IMR-90 (cell line): Measurements from ENCODE around the gene ZNF862. TPM values are rescaled to one million over a fixed set of nuclear protein-coding genes. Genes with fewer than 3 reads are reported as not detected.
A peak's percentile ranks its signal among the peaks of the same experiment; 100 is the strongest.

Source experiments
- ATAC-seq: fragments of 200-7000 bp; cut with Tn5 transposase; 2 replicates; pipeline ENCODE4 v1.9.1; 2020; ENCODE audit warnings: low read depth, mild to moderate bottlenecking, moderate library complexity
- Bru-seq: library from RNA; stranded (reverse); fragments of 400-500 nt; gene quantifications from one replicate; lab custom pipeline; 2021; lab: Mats Ljungman, UMichigan
- BruChase-seq, 2 experiments: library from RNA; stranded (reverse); fragments of 400-500 nt; gene quantifications; one replicate each; lab custom pipeline; 2021; lab: Mats Ljungman, UMichigan
- BruUV-seq: library from RNA; stranded (reverse); fragments of 400-500 nt; replicated peaks from 2 replicates; lab custom pipeline; 2021; lab: Mats Ljungman, UMichigan
- CTCF ChIA-PET: fragments of 300-600 bp; formaldehyde crosslinking; extraction: SDS; loops from one replicate; lab custom pipeline; 2021; ENCODE audit warnings: antibody characterized with exemption; lab: Yijun Ruan, JAX
- POLR2A ChIA-PET: fragments of 300-600 bp; sonication (Branson Sonifier 250); formaldehyde crosslinking; loops from one replicate; lab custom pipeline; 2022; ENCODE audit warnings: antibody characterized with exemption; ENCODE audit not compliant: unreplicated experiment; lab: Charles Lee
- DNase-seq: peaks from one replicate; pipeline ENCODE4 v3.0.0; 2013
- H2AFZ ChIP-seq: replicated peaks from 2 replicates; pipeline ENCODE3; 2013; ENCODE audit warnings: low read length, mild to moderate bottlenecking; ENCODE audit not compliant: poor library complexity
- H2AK5ac ChIP-seq: 2 replicates; pipeline ENCODE4 v1.6.1; 2013; ENCODE audit warnings: low read depth, low read length, inconsistent platforms
- H2AK9ac ChIP-seq: replicated peaks from 2 replicates; pipeline ENCODE3; 2013; ENCODE audit warnings: mild to moderate bottlenecking, low read depth, low read length, moderate library complexity; ENCODE audit not compliant: poor library complexity
- H2BK120ac ChIP-seq: 2 replicates; pipeline ENCODE4 v1.6.1; 2013; ENCODE audit warnings: low read depth, low read length, inconsistent platforms
- H2BK15ac ChIP-seq: 3 replicates; pipeline ENCODE4 v1.6.1; 2013; ENCODE audit warnings: low read depth, low read length, inconsistent platforms
- H2BK20ac ChIP-seq: 2 replicates; pipeline ENCODE4 v1.6.1; 2013; ENCODE audit warnings: low read depth, mild to moderate bottlenecking, inconsistent platforms, low read length, moderate library complexity
- H2BK5ac ChIP-seq: 2 replicates; pipeline ENCODE4 v1.6.1; 2013; ENCODE audit warnings: mild to moderate bottlenecking, low read depth, low read length, inconsistent platforms; ENCODE audit not compliant: poor library complexity, severe bottlenecking
- H3K14ac ChIP-seq: replicated peaks from 2 replicates; pipeline ENCODE4 v1.6.1; 2013; ENCODE audit warnings: low read depth, low read length, inconsistent platforms
- H3K18ac ChIP-seq: 2 replicates; pipeline ENCODE4 v1.6.1; 2013; ENCODE audit warnings: low read depth, low read length, control low read depth
- H3K23ac ChIP-seq: 2 replicates; pipeline ENCODE4 v1.6.1; 2013; ENCODE audit warnings: low read depth, low read length, inconsistent platforms
- H3K27ac ChIP-seq: 2 replicates; pipeline ENCODE4 v1.5.1; 2013; ENCODE audit warnings: mild to moderate bottlenecking, control low read depth, low read length; ENCODE audit not compliant: insufficient read depth
- H3K27me3 ChIP-seq: 2 replicates; pipeline ENCODE4 v1.6.1; 2013; ENCODE audit warnings: low read length; ENCODE audit not compliant: control insufficient read depth, insufficient read depth
- H3K36me3 ChIP-seq: 2 replicates; pipeline ENCODE4 v1.6.1; 2013; ENCODE audit warnings: low read length, mixed read lengths; ENCODE audit not compliant: control insufficient read depth, insufficient read depth
- H3K4ac ChIP-seq: 2 replicates; pipeline ENCODE4 v1.6.1; 2013; ENCODE audit warnings: low read depth, low read length, inconsistent platforms
- H3K4me1 ChIP-seq: 2 replicates; pipeline ENCODE4 v1.6.1; 2013; ENCODE audit warnings: low read length, mixed read lengths; ENCODE audit not compliant: control insufficient read depth, insufficient read depth
- H3K4me2 ChIP-seq: 2 replicates; pipeline ENCODE4 v1.6.1; 2013; ENCODE audit warnings: low read depth, mild to moderate bottlenecking, control low read depth, low read length, moderate library complexity
- H3K4me3 ChIP-seq: 2 replicates; pipeline ENCODE4 v1.5.1; 2013; ENCODE audit warnings: low read depth, mild to moderate bottlenecking, control low read depth, low read length, moderate library complexity; ENCODE audit not compliant: insufficient read depth
- H3K56ac ChIP-seq: 2 replicates; pipeline ENCODE4 v1.6.1; 2013; ENCODE audit warnings: low read length, inconsistent platforms; ENCODE audit not compliant: insufficient read depth; ENCODE audit errors: extremely low read depth
- H3K79me1 ChIP-seq, 2 experiments: 2 replicates each; pipeline ENCODE4 v1.6.1; 2013; ENCODE audit warnings: low read length in 2 of 2, inconsistent platforms in 1 of 2, low read depth in 1 of 2
- H3K9ac ChIP-seq: 2 replicates; pipeline ENCODE4 v1.6.1; 2013; ENCODE audit warnings: low read depth, low read length, control low read depth
- H3K9me1 ChIP-seq: 2 replicates; pipeline ENCODE4 v1.6.1; 2013; ENCODE audit warnings: low read length, inconsistent platforms; ENCODE audit not compliant: insufficient read depth
- H3K9me3 ChIP-seq: 2 replicates; pipeline ENCODE4 v1.6.1; 2013; ENCODE audit warnings: low read length; ENCODE audit not compliant: control insufficient read depth, insufficient read depth
- H4K20me1 ChIP-seq: 2 replicates; pipeline ENCODE4 v1.6.1; 2013; ENCODE audit warnings: low read length, inconsistent platforms; ENCODE audit not compliant: insufficient read depth
- H4K5ac ChIP-seq: 2 replicates; pipeline ENCODE4 v1.6.1; 2013; ENCODE audit warnings: mild to moderate bottlenecking, low read depth, low read length, control low read depth
- H4K8ac ChIP-seq, 2 experiments: 2 replicates each; pipeline ENCODE4 v1.6.1; 2013; ENCODE audit warnings: low read depth in 2 of 2, low read length in 2 of 2, control low read depth in 1 of 2, inconsistent platforms in 1 of 2
- H4K91ac ChIP-seq: 2 replicates; pipeline ENCODE4 v1.6.1; 2013; ENCODE audit warnings: low read depth, low read length, inconsistent platforms; ENCODE audit not compliant: insufficient read depth
- CHD1 ChIP-seq: IDR thresholded peaks from 2 replicates; pipeline ENCODE4 v1.6.1; 2012; ENCODE audit warnings: low read depth, low read length, improper control_type of control experiment
- CTCF ChIP-seq: conservative IDR thresholded peaks from 2 replicates; pipeline ENCODE4 v1.5.1; 2012; ENCODE audit warnings: mild to moderate bottlenecking, low read depth, low read length, improper control_type of control experiment
- ELK1 ChIP-seq: fragments of 150-350 bp; IDR thresholded peaks from 2 replicates; pipeline ENCODE4 v1.6.1; 2016; ENCODE audit warnings: low read depth, mild to moderate bottlenecking, low read length, moderate library complexity, borderline replicate concordance
- FOS ChIP-seq: fragments of 150-350 bp; IDR thresholded peaks from 2 replicates; pipeline ENCODE4 v1.6.1; 2016; ENCODE audit warnings: low read depth, low read length
- MAFK ChIP-seq: IDR thresholded peaks from 2 replicates; pipeline ENCODE4 v1.6.1; 2012; ENCODE audit warnings: low read depth, low read length, improper control_type of control experiment
- MAZ ChIP-seq: IDR thresholded peaks from 2 replicates; pipeline ENCODE4 v1.6.1; 2012; ENCODE audit warnings: low read depth, mild to moderate bottlenecking, low read length, improper control_type of control experiment, moderate library complexity, borderline replicate concordance
- MXI1 ChIP-seq: IDR thresholded peaks from 2 replicates; pipeline ENCODE4 v1.6.1; 2012; ENCODE audit warnings: low read depth, mild to moderate bottlenecking, low read length, moderate library complexity, borderline replicate concordance
- NFE2L2 ChIP-seq: fragments of 150-350 bp; IDR thresholded peaks from 2 replicates; pipeline ENCODE4 v1.6.1; 2016; ENCODE audit warnings: low read depth, mild to moderate bottlenecking, low read length
- POLR2A ChIP-seq: IDR thresholded peaks from 2 replicates; pipeline ENCODE4 v1.6.1; 2012; ENCODE audit warnings: mild to moderate bottlenecking, low read depth, low read length
- RAD21 ChIP-seq: IDR thresholded peaks from 2 replicates; pipeline ENCODE4 v1.6.1; 2012; ENCODE audit warnings: low read length, improper control_type of control experiment
- RFX5 ChIP-seq: IDR thresholded peaks from 2 replicates; pipeline ENCODE4 v1.8.0; 2012; ENCODE audit warnings: low read depth, mild to moderate bottlenecking, low read length, moderate library complexity
- SMC3 ChIP-seq: fragments of 150-350 bp; IDR thresholded peaks from 2 replicates; pipeline ENCODE4 v1.6.1; 2016; ENCODE audit warnings: low read depth, mild to moderate bottlenecking, antibody characterized with exemption, low read length, moderate library complexity
- WGBS, 2 experiments: methylation state at CpG; one replicate each; pipeline versions ENCODE4 v1.1.5 to v1.1.7; 2013; ENCODE audit warnings: missing lambda C conversion rate in 2 of 2; ENCODE audit not compliant: insufficient read length in 1 of 2; ENCODE audit errors: extremely low coverage in 2 of 2; 5-methylcytosine and 5-hydroxymethylcytosine counted together
- dilution Hi-C: fragments of 300-500 bp; cut with HindIII; formaldehyde crosslinking; loops from one replicate; pipeline ENCODE4 v1.14.3; 2018; ENCODE audit warnings: low sequenced_read_pairs; ENCODE audit not compliant: unreplicated experiment
- in situ Hi-C: fragments of 300-500 bp; cut with MboI; formaldehyde crosslinking; loops from 3 replicates; pipeline ENCODE4 v1.14.3; 2019; ENCODE audit warnings: low sequenced_read_pairs, inconsistent platforms, mixed read lengths
- intact Hi-C: fragments of 100-400 bp; cut with micrococcal nuclease; formaldehyde crosslinking; loops from 2 replicates; pipeline ENCODE4 v1.10.0; 2022
- long read RNA-seq: library from polyadenylated mRNA; unstranded; transcript quantifications from one replicate; pipeline ENCODE4 v2.0.0, GENCODE V29; 2021; ENCODE audit not compliant: unreplicated experiment
- polyA plus RNA-seq, 3 experiments: library from polyadenylated mRNA; depleted of rRNA; stranded (reverse); fragments of >200 nt; gene quantifications; 2 replicates each; pipeline ENCODE4 v1.2.3, GENCODE V29; 2012; ENCODE audit warnings: low replicate concordance in 1 of 3
- total RNA-seq: library from RNA; depleted of rRNA; stranded (reverse); fragments of >200 nt; gene quantifications from 2 replicates; pipeline ENCODE4 v1.2.3, GENCODE V29; 2012; rRNA removed

ZNF862 gene
- total RNA-seq (3.3 and 5.9 TPM in 2 replicates), polyA plus RNA-seq (2012; rRNA removed) (10.8 and 10.9 TPM in 2 replicates), Bru-seq, nascent RNA (percentile 51 among the genes with signal in this experiment), BruChase-seq, experiment 1, labeled RNA remaining after a 6-hour chase (percentile 71 among the genes with signal in this experiment), BruChase-seq, experiment 2, labeled RNA remaining after a 2-hour chase (percentile 82 among the genes with signal in this experiment)
- 4.5 and 5.8 TPM in 2 replicates for polyA plus RNA-seq (2012; cell fraction: cytosol; rRNA removed)
- 56.1 and 60.8 TPM in 2 replicates for polyA plus RNA-seq (2012; cell fraction: nucleus; rRNA removed; ENCODE audit: low replicate concordance)
- long read RNA-seq, partial matches to known transcripts = 2 of 16 reads
- long read RNA-seq, other reads (novel, unspliced or antisense) = 14 of 16 reads

GRCh38 chr7:149838224-149838991 is at the start of gene ZNF862:
TSS of gene ZNF862 (plus strand) at chr7:149838375. CDS start at chr7:149838612, 237 bp downstream.
- POLR2A ChIA-PET = interaction anchor here (0.7 kb wide), 2 partner anchors 949 to 1494 kb away, joined by 3 to 5 read pairs; no protein-coding TSS in a partner anchor
- H4K20me1 ChIP-seq = no peaks in the 10 kb centered on the region; the same call in 1 of the 2 replicates
- H3K4me2 ChIP-seq = peak within 1 kb of the TSS; percentile 91
- in situ Hi-C loops (no loop called here), intact Hi-C loops (loop anchor here (1.0 to 2.0 kb wide), 2 partner anchors 34 to 66 kb away; partner anchors contain the start of gene ATP6V0E2), dilution Hi-C loops (no loop called here)
- peaks cover 10% of the 10 kb centered on the region; the same call in 1 of the 2 replicates for H3K27me3 ChIP-seq
- CTCF ChIA-PET = no interaction called here
- 0 out of 2 replicates have a peak within 1 kb of the TSS, but pooled peaks have one; percentile 18 for H3K18ac ChIP-seq
- DNase-seq (peak; percentile 97), ATAC-seq (peak; percentile 99)
- peak within 1 kb of the TSS; percentile 76 for H4K91ac ChIP-seq
- peak within 1 kb of the TSS; percentile 73 for H4K5ac ChIP-seq
- peak within 1 kb of the TSS; percentile 34; the same call in 1 of the 2 replicates for H2AK5ac ChIP-seq
- BruUV-seq = no TSS peak
- no peak within 1 kb of the TSS for H2BK20ac ChIP-seq
- H3K27ac ChIP-seq = peak within 1 kb of the TSS; percentile 52
- 0 out of 2 replicates have a peak, but pooled peaks cover 3% of the 10 kb centered on the region for H3K4me1 ChIP-seq
- H2AK9ac ChIP-seq = peak within 1 kb of the TSS; percentile 83
- H3K9ac ChIP-seq = peak within 1 kb of the TSS; percentile 78
- 0% methylated on average over 15 of the region's 86 CpGs; no CpG with 5 or more reads in 1 of the 2 experiments for WGBS, 2 experiments
- H3K36me3 ChIP-seq = no peaks in the 10 kb centered on the region
- no peak within 1 kb of the TSS for H2BK15ac ChIP-seq
- peak within 1 kb of the TSS; percentile 74 for H2BK5ac ChIP-seq
- peak within 1 kb of the TSS; percentile 23; the same call in 1 of the 2 replicates for H2BK120ac ChIP-seq
- H3K23ac ChIP-seq = peak within 1 kb of the TSS; percentile 96
- H3K4ac ChIP-seq = peak within 1 kb of the TSS; percentile 84
- H3K79me1 ChIP-seq = peaks cover 10 to 20% of the 10 kb centered on the region in 2 experiments; a peak in 3 of 4 replicates
- peak within 1 kb of the TSS; percentile 24 to 79; a peak in 3 of 4 replicates for H4K8ac ChIP-seq
- peak within 1 kb of the TSS; percentile 75; the same call in 1 of the 2 replicates for H3K56ac ChIP-seq
- H3K14ac ChIP-seq = peak within 1 kb of the TSS; percentile 80
- H3K9me1 ChIP-seq = peaks cover 4% of the 10 kb centered on the region; the same call in 1 of the 2 replicates
- peak within 1 kb of the TSS; percentile 98 for H2AFZ ChIP-seq
- peak within 1 kb of the TSS; percentile 99 for H3K4me3 ChIP-seq
- H3K9me3 ChIP-seq = no peaks in the 10 kb centered on the region
- no peak for TF ChIP-seq FOS
- TF ChIP-seq MAFK = no peak
- TF ChIP-seq SMC3 = no peak
- no peak for TF ChIP-seq CHD1
- peak; percentile 78 for TF ChIP-seq MAZ
- peak; percentile 48; the same call in 1 of the 2 replicates for TF ChIP-seq RFX5
- TF ChIP-seq POLR2A = peak; percentile 42; the same call in 1 of the 2 replicates
- no peak for TF ChIP-seq ELK1
- no peak for TF ChIP-seq NFE2L2
- no peak; the same call in 1 of the 2 replicates for TF ChIP-seq MXI1
- no peak for TF ChIP-seq CTCF
- TF ChIP-seq RAD21 = no peak
